Nephron progenitor cell (in vitro differentiated cells): Measurements from ENCODE around the gene SPECC1L.

Experiments used
- DNase-seq: peaks from one replicate; pipeline ENCODE4 v3.0.0; 2021
- H3K27ac Mint-ChIP-seq: 2 replicates; pipeline ENCODE4 v1.8.0; 2021; ENCODE audit warnings: mild to moderate bottlenecking, moderate library complexity, mixed read lengths
- H3K27me3 Mint-ChIP-seq: 2 replicates; pipeline ENCODE4 v1.8.0; 2021; ENCODE audit warnings: mild to moderate bottlenecking, low read depth, mixed read lengths; ENCODE audit not compliant: poor library complexity
- H3K36me3 Mint-ChIP-seq: 2 replicates; pipeline ENCODE4 v1.8.0; 2021; ENCODE audit warnings: low read depth, mixed read lengths
- H3K4me1 Mint-ChIP-seq: 2 replicates; pipeline ENCODE4 v1.8.0; 2021; ENCODE audit warnings: mixed read lengths
- H3K4me3 Mint-ChIP-seq: 2 replicates; pipeline ENCODE4 v1.8.0; 2021; ENCODE audit warnings: mild to moderate bottlenecking, moderate library complexity, mixed read lengths
- H3K9me3 Mint-ChIP-seq: 2 replicates; pipeline ENCODE4 v1.8.0; 2021; ENCODE audit warnings: mild to moderate bottlenecking, moderate library complexity, mixed read lengths
- TF ChIP-seq, protein P1 (sequence below): fragments of 200-600 bp; sonication (generic); IDR thresholded peaks from 2 replicates; pipeline ENCODE4 v1.5.0; 2021; ENCODE audit warnings: antibody characterized with exemption

Gene SPECC1L

DNA sequence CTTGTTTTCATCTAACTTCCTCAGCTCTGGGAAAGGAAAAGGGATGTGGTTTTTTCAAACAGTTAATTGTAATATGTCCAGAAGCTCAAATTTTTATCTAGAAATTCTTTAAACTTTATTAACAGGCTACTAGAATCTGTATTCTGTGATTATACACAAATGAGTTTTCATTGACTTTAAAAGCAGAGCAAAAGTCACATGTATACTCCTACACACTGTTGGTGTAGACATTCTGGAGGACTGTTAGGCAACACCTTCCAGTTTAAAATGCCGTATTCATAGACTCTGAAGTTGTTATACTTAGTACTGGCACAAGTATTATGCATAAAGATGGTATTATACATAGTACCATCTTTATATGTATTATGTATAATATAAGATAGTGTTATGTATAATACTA is 64.9 kb downstream of the SPECC1L start:
- Mint-ChIP-seq H3K36me3 (peaks cover 47% of the 10 kb centered on the region), H3K4me3 (no peak overlapping the region), H3K27me3 (no peaks in the 10 kb centered on the region), H3K4me1 (no peaks in the 10 kb centered on the region), H3K27ac (no peak overlapping the region), H3K9me3 (no peaks in the 10 kb centered on the region)
- no peak for DNase-seq
- TF ChIP-seq, protein P1, sequence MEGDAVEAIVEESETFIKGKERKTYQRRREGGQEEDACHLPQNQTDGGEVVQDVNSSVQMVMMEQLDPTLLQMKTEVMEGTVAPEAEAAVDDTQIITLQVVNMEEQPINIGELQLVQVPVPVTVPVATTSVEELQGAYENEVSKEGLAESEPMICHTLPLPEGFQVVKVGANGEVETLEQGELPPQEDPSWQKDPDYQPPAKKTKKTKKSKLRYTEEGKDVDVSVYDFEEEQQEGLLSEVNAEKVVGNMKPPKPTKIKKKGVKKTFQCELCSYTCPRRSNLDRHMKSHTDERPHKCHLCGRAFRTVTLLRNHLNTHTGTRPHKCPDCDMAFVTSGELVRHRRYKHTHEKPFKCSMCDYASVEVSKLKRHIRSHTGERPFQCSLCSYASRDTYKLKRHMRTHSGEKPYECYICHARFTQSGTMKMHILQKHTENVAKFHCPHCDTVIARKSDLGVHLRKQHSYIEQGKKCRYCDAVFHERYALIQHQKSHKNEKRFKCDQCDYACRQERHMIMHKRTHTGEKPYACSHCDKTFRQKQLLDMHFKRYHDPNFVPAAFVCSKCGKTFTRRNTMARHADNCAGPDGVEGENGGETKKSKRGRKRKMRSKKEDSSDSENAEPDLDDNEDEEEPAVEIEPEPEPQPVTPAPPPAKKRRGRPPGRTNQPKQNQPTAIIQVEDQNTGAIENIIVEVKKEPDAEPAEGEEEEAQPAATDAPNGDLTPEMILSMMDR, result no peak

DNA sequence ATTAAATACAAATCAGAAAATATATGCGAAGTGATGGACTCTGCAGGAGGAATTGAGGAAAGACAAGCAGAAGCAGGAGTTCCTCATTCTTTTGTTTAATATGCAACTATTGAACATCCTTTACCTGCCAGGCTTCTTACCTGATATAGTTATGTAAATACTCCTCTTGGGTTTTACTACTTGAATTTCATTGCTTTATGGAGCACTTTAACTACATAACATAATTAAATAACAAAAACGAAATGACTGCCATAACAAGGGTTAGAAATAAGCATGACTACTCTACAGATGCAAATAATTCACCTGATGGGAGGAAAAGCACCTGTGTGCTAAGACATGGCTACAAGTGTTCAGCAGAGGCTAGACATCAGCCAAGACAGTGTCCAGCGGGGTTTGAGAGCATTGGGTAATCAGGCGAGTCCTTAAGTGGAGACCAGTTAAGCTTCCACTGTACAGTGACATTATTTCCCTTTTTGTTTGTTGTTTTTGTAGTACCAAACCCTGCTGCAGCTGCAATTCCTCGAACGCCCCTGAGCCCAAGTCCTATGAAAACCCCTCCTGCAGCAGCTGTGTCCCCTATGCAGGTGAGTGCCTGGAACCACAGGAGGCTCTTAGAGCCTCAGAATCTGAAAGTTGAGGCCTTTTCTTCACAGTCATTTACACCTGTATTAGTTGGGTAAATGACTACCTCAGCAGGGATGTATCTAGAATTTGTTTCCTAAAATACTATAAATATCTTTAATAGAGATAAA is 67.4 kb downstream of the SPECC1L start:
- H3K36me3 Mint-ChIP-seq, result peaks cover 53% of the 10 kb centered on the region
- no peak overlapping the region for H3K27ac Mint-ChIP-seq
- no peaks in the 10 kb centered on the region for H3K4me1 Mint-ChIP-seq
- no peak overlapping the region for H3K4me3 Mint-ChIP-seq
- no peaks in the 10 kb centered on the region for H3K27me3 Mint-ChIP-seq
- DNase-seq, result no peak
- no peaks in the 10 kb centered on the region for H3K9me3 Mint-ChIP-seq
- TF ChIP-seq, protein P1, result no peak

DNA sequence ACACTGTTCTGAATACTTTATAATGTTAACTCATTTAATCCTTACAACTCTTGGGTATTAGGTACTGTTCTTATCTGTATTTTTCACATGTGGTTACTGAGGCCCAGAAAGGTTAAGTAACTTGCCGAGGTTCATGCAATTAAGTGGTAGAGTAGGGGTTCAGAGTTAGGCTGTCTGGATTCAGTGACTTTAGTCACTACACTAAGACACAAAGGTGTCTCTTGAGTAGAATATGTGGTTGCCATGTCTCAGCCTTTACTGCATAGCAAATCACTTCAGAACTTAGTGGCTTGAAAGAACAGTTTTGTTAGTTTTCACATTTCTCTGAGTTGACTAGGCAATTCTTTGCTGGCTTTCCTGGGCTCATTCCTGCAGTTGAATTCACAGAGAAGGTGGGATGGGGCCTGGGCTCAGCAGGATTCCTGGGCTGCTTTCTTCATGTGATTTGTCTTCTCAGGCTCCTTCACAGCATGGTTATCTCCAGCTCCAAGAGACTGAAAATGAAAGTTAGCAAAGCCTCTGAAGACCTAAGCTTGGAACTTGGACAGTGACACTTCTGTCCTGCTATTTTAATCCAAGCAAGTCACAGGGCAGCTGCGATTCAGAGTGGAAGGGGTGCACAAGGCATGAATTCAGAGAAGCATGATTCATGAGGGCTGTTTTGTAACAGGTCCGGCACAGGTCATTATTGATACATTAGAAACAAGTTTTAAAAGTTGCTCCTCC is 68.3 kb downstream of the SPECC1L start:
- no peaks in the 10 kb centered on the region for H3K4me1 Mint-ChIP-seq
- no peak overlapping the region for H3K27ac Mint-ChIP-seq
- no peak for DNase-seq
- H3K9me3 Mint-ChIP-seq, result no peaks in the 10 kb centered on the region
- H3K36me3 Mint-ChIP-seq, result peaks cover 51% of the 10 kb centered on the region
- no peak overlapping the region for H3K4me3 Mint-ChIP-seq
- H3K27me3 Mint-ChIP-seq, result no peaks in the 10 kb centered on the region
- TF ChIP-seq, protein P1, result no peak

DNA sequence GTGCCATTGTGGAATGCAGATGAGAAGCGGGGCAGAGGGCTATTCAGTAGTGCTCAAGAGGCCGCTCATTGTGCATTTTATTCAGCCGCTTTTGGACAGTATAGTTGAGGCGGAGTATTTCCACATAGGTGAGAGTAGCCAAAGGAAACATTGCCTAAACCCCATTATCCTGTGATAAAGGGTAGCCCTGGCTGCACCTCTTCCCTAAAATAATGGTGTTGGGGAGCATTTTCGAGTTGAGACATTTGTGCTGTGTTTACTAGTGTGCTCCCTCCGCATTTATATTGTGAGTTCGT is 68.8 kb downstream of the SPECC1L start:
- DNase-seq, result no peak
- H3K27me3 Mint-ChIP-seq, result no peaks in the 10 kb centered on the region
- TF ChIP-seq, protein P1, result no peak
- H3K9me3 Mint-ChIP-seq, result no peaks in the 10 kb centered on the region
- no peaks in the 10 kb centered on the region for H3K4me1 Mint-ChIP-seq
- peaks cover 51% of the 10 kb centered on the region for H3K36me3 Mint-ChIP-seq
- H3K27ac Mint-ChIP-seq, result no peak overlapping the region
- H3K4me3 Mint-ChIP-seq, result no peak overlapping the region

DNA sequence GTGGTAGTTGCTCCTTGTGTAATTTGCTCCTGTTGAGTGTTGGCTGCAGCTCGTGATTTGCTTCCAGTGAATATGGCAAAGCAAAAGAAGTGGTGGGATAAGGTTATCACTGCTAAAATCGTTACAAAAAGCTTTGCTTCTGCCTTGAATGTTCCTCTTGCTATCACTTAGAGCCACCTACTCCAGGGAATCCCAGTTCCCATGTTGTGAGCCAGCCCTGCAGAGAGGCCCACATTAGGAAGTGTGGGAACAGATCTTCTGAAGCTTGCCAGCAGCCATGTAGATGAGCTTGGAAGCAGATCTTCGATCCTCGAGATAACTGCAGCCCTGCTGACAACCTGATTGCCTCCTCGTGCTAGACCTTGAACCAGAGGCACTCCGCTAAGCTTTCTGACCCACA is 71.0 kb downstream of the SPECC1L start:
- Mint-ChIP-seq H3K27ac (no peak overlapping the region), H3K4me3 (no peak overlapping the region), H3K36me3 (peaks cover 55% of the 10 kb centered on the region), H3K27me3 (no peaks in the 10 kb centered on the region), H3K4me1 (no peaks in the 10 kb centered on the region), H3K9me3 (no peaks in the 10 kb centered on the region)
- TF ChIP-seq, protein P1, result no peak
- DNase-seq, result no peak

DNA sequence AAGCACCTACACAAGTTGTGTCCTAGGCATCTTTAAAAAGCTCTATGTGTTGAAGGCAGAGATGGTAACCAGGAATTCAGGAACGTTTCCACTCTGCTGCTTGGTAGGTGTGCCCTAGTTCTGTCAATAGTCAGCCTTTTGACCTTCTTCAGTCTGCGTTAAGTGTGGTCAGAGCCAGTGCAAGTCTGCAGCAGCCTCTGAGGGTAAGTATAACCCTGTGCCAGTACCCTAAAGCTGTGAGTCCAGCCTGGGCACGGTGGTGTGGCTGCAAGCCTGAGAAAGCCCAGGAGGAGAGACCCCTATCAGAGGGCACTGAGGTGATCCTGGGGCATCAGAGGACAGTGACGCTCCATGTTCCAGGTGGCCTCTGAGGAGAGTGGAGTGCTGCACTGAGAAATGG is 80.0 kb downstream of the SPECC1L start:
- Mint-ChIP-seq H3K4me1 (no peaks in the 10 kb centered on the region), H3K27me3 (no peaks in the 10 kb centered on the region), H3K27ac (peak overlapping the region; percentile 5), H3K36me3 (peaks cover 83% of the 10 kb centered on the region), H3K4me3 (no peak overlapping the region), H3K9me3 (peaks cover 17% of the 10 kb centered on the region)
- no peak for DNase-seq
- TF ChIP-seq, protein P1, result no peak
